ENCODE data around the gene KIF18B.

Gene KIF18B

DNA sequence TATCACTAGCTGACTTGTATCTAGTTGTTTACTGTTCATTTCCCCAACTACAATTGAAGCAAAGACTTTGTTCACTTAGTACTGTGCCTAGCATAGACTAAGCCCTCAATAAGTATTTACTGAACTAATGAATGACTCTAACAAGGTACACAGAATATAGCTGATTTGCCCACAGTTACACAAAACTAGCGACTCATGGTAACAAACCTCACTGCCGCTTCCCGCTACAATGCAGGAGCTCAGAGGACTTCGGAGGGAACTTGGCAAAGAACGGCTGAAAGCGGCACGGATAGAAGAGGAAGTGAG is 48.9 kb downstream of the KIF18B start:
- H3K4me3 ChIP-seq (ENCODE audit: low read length): peak overlapping the region; percentile 96
- no peak for DNase-seq (ENCODE audit: low read depth)
- TF ChIP-seq, protein P1, sequence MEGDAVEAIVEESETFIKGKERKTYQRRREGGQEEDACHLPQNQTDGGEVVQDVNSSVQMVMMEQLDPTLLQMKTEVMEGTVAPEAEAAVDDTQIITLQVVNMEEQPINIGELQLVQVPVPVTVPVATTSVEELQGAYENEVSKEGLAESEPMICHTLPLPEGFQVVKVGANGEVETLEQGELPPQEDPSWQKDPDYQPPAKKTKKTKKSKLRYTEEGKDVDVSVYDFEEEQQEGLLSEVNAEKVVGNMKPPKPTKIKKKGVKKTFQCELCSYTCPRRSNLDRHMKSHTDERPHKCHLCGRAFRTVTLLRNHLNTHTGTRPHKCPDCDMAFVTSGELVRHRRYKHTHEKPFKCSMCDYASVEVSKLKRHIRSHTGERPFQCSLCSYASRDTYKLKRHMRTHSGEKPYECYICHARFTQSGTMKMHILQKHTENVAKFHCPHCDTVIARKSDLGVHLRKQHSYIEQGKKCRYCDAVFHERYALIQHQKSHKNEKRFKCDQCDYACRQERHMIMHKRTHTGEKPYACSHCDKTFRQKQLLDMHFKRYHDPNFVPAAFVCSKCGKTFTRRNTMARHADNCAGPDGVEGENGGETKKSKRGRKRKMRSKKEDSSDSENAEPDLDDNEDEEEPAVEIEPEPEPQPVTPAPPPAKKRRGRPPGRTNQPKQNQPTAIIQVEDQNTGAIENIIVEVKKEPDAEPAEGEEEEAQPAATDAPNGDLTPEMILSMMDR (conservative IDR thresholded peaks at IDR 0.05; ENCODE audit: low read depth, low read length): no peak

DNA sequence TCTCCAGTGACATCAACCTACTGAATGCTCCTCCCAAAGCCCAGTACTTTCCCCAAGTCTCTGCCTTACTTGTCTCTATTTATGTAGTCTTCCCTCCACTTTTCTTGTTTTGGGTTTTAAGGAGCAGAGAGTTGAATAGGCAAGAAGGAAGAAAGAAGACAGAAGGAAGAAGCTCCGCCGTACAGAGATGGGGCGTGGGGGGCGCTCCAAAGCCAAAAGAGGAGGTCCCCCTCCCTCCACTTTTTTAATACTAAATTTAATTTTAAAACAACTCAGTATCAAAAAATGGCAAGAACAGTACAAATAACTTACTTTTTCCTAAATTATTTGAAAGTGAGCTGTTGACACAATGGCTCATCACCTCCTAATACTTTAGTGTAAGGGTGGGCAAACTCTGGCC is 52.9 kb downstream of the KIF18B start:
- TF ChIP-seq, protein P1 (conservative IDR thresholded peaks at IDR 0.05; ENCODE audit: low read depth, low read length): no peak
- no peak overlapping the region for H3K4me3 ChIP-seq (ENCODE audit: low read length)
- DNase-seq (ENCODE audit: low read depth): no peak

DNA sequence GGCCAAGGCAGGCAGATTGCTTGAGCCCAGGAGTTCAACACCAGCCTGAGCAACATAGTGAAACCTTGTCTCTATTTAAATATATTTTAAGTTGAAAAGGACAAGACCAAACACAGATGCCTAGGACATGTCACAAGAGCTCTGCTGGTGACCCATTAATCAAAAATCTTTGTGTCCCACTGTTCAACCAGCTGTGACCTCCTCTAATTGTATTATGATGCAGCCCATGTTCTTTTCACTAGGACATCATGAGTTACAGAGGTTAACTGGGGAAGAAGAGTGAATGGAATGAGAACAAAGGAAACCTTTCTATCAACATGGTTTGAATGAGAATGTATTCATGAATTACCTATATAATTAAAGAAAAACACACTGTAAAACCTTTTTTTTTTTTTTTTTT is 55.3 kb downstream of the KIF18B start:
- DNase-seq (ENCODE audit: low read depth): no peak
- H3K4me3 ChIP-seq (ENCODE audit: low read length): no peak overlapping the region
- TF ChIP-seq, protein P1 (conservative IDR thresholded peaks at IDR 0.05; ENCODE audit: low read depth, low read length): no peak

GRCh38 chr17:44889003-44889402 is 58.6 kb downstream of the KIF18B start:
- H3K4me3 ChIP-seq (ENCODE audit: low read length): no peak overlapping the region
- TF ChIP-seq, protein P1 (conservative IDR thresholded peaks at IDR 0.05; ENCODE audit: low read depth, low read length): no peak
- no peak for DNase-seq (ENCODE audit: low read depth)

DNA sequence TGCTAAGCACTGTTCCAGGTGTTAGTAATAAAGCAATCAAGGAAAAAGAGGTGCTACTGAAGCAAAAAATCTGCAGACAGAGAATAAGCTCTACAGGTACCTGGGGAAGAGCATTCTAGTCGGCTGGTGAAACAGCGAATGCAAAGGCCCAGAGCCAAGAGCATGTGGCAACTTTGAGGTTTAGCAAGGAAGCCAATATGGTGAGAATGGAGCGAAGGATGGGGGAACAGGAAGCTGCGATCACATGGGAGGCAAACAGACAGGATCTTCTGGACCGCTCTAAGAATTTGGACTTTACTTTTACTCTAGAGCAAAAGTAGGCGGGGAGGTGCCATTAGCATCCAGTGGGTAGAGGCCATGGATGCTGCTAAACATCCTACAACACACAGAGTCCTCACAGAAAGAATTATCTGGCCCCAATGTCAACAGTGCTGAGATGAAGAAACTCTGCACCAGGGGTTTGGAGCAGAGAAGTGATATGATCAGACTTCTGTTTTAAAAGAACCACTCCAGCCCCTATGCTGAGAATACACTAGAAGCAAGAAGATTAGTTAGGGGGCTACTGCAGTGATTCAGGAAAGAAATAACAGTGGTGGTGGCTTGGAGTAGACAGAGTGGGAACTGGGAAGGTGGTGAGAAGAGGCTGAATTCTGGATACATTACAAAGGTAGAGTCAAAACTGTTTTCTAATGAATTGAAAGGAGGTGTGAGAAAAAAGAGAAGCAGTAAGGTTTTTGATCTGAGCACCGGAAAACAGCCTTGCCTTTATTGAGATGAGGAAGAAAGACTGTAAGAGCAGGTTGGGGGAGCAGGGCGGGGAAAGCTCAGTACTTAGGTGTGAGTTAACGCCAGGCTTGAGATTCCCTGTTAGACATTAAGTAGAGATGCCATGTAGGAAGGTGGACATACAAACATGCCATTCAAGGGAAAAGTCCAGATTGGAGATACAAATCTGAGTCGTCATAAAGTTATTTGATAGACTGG is 59.3 kb downstream of the KIF18B start:
- H3K4me3 ChIP-seq (ENCODE audit: low read length): no peak overlapping the region
- TF ChIP-seq, protein P1 (conservative IDR thresholded peaks at IDR 0.05; ENCODE audit: low read depth, low read length): no peak
- no peak for DNase-seq (ENCODE audit: low read depth)

DNA sequence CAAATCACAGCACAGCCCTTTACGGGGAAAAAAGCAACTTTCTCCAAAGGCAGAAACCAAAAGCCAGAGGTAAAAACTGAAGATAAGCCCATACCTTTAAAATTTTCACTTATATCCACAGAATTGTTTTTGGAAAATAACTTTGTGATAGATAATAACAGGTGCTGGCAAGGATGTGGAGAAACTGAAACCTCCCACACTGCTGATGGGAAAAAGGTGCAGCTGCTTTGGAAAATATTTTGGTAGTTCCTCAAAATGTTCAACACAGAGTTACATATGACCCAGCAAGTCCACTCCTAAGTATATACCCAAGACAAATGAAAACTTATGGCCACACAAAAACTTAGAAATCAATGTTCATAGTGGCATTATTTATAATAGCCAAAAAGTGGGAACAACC is 60.6 kb downstream of the KIF18B start:
- H3K4me3 ChIP-seq (ENCODE audit: low read length): no peak overlapping the region
- TF ChIP-seq, protein P1 (conservative IDR thresholded peaks at IDR 0.05; ENCODE audit: low read depth, low read length): no peak
- DNase-seq (ENCODE audit: low read depth): no peak

- TF ChIP-seq, protein P1 (conservative IDR thresholded peaks at IDR 0.05; ENCODE audit: low read depth, low read length): no peak
- H3K4me3 ChIP-seq (ENCODE audit: low read length): no peak overlapping the region
- no peak for DNase-seq (ENCODE audit: low read depth)
These were observed 62.6 kb downstream of the KIF18B start for GRCh38 chr17:44884941-44885340.
